ENCODE data around the gene ACAA1. TPM values are rescaled to one million over a fixed set of nuclear protein-coding genes. Genes with fewer than 3 reads are reported as not detected.
"Not testable (repeated sequence)": the region's sequence is repeated elsewhere in the genome, so short reads cannot be mapped to it uniquely, and the experiment has no call there.

Gene ACAA1
- total RNA-seq, 1 experiment from 2014 or later = 17.7 TPM

DNA sequence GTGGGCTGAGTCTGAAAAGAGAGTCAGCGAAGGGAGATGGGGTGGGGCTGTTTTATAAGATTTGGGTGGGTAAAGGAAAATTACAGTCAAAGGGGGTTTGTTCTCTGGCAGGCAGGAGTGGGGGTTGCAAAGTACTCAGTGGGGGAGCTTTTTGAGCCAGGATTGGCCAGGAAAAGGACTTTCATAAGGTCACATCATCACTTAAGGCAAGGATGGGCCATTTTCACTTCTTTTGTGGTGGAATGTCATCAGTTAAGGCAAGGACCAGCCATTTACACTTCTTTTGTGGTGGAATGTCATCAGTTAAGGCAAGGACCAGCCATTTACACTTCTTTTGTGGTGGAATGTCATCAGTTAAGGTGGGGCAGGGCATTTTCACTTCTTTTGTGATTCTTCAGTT lies 53.7 kb downstream of the ACAA1 start:
- not testable (repeated sequence) for DNase-seq (ENCODE audit: low spot score)

GRCh38 chr3:38082296-38082695 lies 54.6 kb downstream of the ACAA1 start:
- not testable (repeated sequence) for DNase-seq (ENCODE audit: low spot score)

- not testable (repeated sequence) for DNase-seq (ENCODE audit: low spot score)
Observed at GRCh38 chr3:38077073-38077472, 59.9 kb downstream of the ACAA1 start.

Other genes starting within 250 kb of the ACAA1 start
- 0.07 and 1.7 TPM in 2 replicates for gene VILL, start 146.3 kb downstream of the ACAA1 start, total RNA-seq (2014; rRNA removed; shearing (Covaris generic))
- gene PLCD1, start 107.5 kb downstream of the ACAA1 start, total RNA-seq (2014; rRNA removed; shearing (Covaris generic)) = 5.4 and 5.7 TPM in 2 replicates
- not detected in 2 replicates for gene DLEC1, start 97.9 kb downstream of the ACAA1 start, total RNA-seq (2014; rRNA removed; shearing (Covaris generic))
- 0.93 and 2.1 TPM in 2 replicates for gene MYD88, start 1.5 kb upstream of the ACAA1 start, total RNA-seq (2014; rRNA removed; shearing (Covaris generic))
- gene OXSR1, start 28.4 kb upstream of the ACAA1 start, total RNA-seq (2014; rRNA removed; shearing (Covaris generic)) = 38.8 and 44.7 TPM in 2 replicates
- gene SLC22A13, start 128.7 kb upstream of the ACAA1 start, total RNA-seq (2014; rRNA removed; shearing (Covaris generic)) = not detected in 2 replicates
- gene SLC22A14, start 145.2 kb upstream of the ACAA1 start, total RNA-seq (2014; rRNA removed; shearing (Covaris generic)) = not detected in 2 replicates
- 2.7 TPM in 2 replicates for gene XYLB, start 209.7 kb upstream of the ACAA1 start, total RNA-seq (2014; rRNA removed; shearing (Covaris generic))

All from A172 (cell line).